ENCODE measurements around the gene DNAAF3. TPM values are rescaled to one million over a fixed set of nuclear protein-coding genes. Genes with fewer than 3 reads are reported as not detected.

The DNAAF3 gene
- total RNA-seq, 1 donor from 2014 or later = 2.4 TPM

DNA sequence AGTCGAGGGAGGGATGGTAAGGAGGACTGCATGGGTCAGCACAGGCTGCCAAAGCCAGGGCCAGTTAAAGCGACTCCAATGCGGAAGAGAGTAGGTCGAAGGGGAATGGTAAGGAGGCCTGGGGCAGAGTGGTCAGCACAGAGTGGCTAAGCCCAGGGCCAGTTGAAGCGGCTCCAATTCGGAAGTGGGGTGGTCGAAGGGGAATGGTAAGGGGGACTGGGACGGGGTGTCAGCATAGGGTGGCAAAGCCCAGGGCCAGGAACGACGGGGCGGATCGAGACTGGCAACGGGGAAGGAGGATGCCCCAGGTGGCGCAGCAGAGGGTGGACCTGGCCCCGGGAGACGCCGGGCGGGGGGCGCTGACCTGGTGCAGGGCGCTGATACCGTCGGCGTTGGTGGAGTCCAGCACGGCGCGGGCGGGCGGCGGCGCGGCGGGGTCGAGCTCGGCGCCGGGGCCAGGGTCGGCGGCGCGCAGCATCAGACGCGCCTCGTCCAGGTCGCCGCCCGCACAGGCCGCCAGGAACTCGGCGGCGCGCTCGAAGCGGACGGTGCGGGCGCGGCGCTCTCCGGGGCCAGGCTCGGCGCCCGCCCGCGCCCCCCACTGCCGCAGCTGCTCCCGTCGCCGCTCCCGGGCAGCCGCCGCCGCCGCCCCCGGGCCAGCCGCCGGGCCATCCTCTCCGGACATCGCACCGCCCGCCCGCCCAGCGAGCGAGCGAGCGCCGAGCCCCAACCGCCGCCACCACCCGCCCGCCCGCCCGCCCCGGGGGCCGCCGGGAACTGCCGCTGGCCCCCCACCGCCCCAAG, 49.4 kb downstream of the DNAAF3 start, which contains the start of gene PPP1R12C:
PPP1R12C (minus strand) TSS at position 779 of the 804 bp plus-strand sequence; CDS start at position 685, 94 bp downstream.
- peaks cover 21% of the 10 kb centered on the region for H3K27me3 Mint-ChIP-seq (ENCODE audit: unreplicated experiment)
- peaks cover 5% of the 10 kb centered on the region for H3K36me3 Mint-ChIP-seq (ENCODE audit: unreplicated experiment)
- peaks cover 14% of the 10 kb centered on the region for H3K4me1 Mint-ChIP-seq (ENCODE audit: low read depth, unreplicated experiment)
- peak; percentile 50 for DNase-seq
- H3K9me3 Mint-ChIP-seq (ENCODE audit: unreplicated experiment) = peaks cover 11% of the 10 kb centered on the region
- peak within 1 kb of the TSS; percentile 98 for H3K4me3 Mint-ChIP-seq (ENCODE audit: unreplicated experiment)
- TF ChIP-seq, protein P1, sequence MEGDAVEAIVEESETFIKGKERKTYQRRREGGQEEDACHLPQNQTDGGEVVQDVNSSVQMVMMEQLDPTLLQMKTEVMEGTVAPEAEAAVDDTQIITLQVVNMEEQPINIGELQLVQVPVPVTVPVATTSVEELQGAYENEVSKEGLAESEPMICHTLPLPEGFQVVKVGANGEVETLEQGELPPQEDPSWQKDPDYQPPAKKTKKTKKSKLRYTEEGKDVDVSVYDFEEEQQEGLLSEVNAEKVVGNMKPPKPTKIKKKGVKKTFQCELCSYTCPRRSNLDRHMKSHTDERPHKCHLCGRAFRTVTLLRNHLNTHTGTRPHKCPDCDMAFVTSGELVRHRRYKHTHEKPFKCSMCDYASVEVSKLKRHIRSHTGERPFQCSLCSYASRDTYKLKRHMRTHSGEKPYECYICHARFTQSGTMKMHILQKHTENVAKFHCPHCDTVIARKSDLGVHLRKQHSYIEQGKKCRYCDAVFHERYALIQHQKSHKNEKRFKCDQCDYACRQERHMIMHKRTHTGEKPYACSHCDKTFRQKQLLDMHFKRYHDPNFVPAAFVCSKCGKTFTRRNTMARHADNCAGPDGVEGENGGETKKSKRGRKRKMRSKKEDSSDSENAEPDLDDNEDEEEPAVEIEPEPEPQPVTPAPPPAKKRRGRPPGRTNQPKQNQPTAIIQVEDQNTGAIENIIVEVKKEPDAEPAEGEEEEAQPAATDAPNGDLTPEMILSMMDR (IDR thresholded peaks at IDR 0.05; ENCODE audit: partially characterized antibody, unreplicated experiment) = no peak
- peak within 1 kb of the TSS; percentile 93 for H3K27ac Mint-ChIP-seq (ENCODE audit: unreplicated experiment)

DNA sequence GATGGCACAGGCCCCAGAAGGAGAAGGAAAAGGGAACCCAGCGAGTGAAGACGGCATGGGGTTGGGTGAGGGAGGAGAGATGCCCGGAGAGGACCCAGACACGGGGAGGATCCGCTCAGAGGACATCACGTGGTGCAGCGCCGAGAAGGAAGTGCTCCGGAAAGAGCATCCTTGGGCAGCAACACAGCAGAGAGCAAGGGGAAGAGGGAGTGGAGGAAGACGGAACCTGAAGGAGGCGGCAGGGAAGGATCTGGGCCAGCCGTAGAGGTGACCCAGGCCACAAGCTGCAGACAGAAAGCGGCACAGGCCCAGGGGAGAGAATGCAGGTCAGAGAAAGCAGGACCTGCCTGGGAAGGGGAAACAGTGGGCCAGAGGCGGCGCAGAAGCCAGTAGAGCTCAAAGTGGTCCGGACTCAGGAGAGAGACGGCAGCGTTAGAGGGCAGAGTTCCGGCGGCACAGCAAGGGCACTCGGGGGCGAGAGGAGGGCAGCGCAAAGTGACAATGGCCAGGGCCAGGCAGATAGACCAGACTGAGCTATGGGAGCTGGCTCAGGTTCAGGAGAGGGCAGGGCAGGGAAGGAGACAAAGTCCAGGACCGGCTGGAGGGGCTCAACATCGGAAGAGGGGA, 50.1 kb downstream of the DNAAF3 start:
- H3K27ac Mint-ChIP-seq (ENCODE audit: unreplicated experiment) = peak overlapping the region; percentile 75

DNA sequence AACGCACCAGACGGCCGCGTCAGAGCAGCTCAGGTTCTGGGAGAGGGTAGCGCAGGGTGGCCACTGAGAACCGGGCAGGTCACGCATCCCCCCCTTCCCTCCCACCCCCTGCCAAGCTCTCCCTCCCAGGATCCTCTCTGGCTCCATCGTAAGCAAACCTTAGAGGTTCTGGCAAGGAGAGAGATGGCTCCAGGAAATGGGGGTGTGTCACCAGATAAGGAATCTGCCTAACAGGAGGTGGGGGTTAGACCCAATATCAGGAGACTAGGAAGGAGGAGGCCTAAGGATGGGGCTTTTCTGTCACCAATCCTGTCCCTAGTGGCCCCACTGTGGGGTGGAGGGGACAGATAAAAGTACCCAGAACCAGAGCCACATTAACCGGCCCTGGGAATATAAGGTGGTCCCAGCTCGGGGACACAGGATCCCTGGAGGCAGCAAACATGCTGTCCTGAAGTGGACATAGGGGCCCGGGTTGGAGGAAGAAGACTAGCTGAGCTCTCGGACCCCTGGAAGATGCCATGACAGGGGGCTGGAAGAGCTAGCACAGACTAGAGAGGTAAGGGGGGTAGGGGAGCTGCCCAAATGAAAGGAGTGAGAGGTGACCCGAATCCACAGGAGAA, 50.9 kb downstream of the DNAAF3 start:
- peaks cover 11% of the 10 kb centered on the region for H3K9me3 Mint-ChIP-seq (ENCODE audit: unreplicated experiment)
- TF ChIP-seq, protein P1 (IDR thresholded peaks at IDR 0.05; ENCODE audit: partially characterized antibody, unreplicated experiment) = no peak
- H3K36me3 Mint-ChIP-seq (ENCODE audit: unreplicated experiment) = peaks cover 11% of the 10 kb centered on the region
- peaks cover 14% of the 10 kb centered on the region for H3K4me1 Mint-ChIP-seq (ENCODE audit: low read depth, unreplicated experiment)
- peaks cover 23% of the 10 kb centered on the region for H3K27me3 Mint-ChIP-seq (ENCODE audit: unreplicated experiment)
- H3K27ac Mint-ChIP-seq (ENCODE audit: unreplicated experiment) = peak overlapping the region; percentile 75
- peak overlapping the region; percentile 97 for H3K4me3 Mint-ChIP-seq (ENCODE audit: unreplicated experiment)
- DNase-seq = no peak

More for the DNA sequence above, 50.1 kb downstream of the DNAAF3 start:
- TF ChIP-seq, protein P1 (IDR thresholded peaks at IDR 0.05; ENCODE audit: partially characterized antibody, unreplicated experiment) = no peak
- H3K9me3 Mint-ChIP-seq (ENCODE audit: unreplicated experiment) = peaks cover 11% of the 10 kb centered on the region
- peaks cover 14% of the 10 kb centered on the region for H3K4me1 Mint-ChIP-seq (ENCODE audit: low read depth, unreplicated experiment)
- peak; percentile 57 for DNase-seq
- H3K27me3 Mint-ChIP-seq (ENCODE audit: unreplicated experiment) = peaks cover 21% of the 10 kb centered on the region
- H3K4me3 Mint-ChIP-seq (ENCODE audit: unreplicated experiment) = peak overlapping the region; percentile 97
- peaks cover 5% of the 10 kb centered on the region for H3K36me3 Mint-ChIP-seq (ENCODE audit: unreplicated experiment)

DNA sequence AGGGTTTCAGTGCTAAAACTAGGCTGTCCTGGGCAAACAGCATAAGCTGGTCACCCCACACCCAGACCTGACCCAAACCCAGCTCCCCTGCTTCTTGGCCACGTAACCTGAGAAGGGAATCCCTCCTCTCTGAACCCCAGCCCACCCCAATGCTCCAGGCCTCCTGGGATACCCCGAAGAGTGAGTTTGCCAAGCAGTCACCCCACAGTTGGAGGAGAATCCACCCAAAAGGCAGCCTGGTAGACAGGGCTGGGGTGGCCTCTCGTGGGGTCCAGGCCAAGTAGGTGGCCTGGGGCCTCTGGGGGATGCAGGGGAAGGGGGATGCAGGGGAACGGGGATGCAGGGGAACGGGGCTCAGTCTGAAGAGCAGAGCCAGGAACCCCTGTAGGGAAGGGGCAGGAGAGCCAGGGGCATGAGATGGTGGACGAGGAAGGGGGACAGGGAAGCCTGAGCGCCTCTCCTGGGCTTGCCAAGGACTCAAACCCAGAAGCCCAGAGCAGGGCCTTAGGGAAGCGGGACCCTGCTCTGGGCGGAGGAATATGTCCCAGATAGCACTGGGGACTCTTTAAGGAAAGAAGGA, 51.8 kb downstream of the DNAAF3 start:
- H3K36me3 Mint-ChIP-seq (ENCODE audit: unreplicated experiment) = peaks cover 11% of the 10 kb centered on the region
- peaks cover 11% of the 10 kb centered on the region for H3K9me3 Mint-ChIP-seq (ENCODE audit: unreplicated experiment)
- H3K27ac Mint-ChIP-seq (ENCODE audit: unreplicated experiment) = peak overlapping the region; percentile 33

More for the DNA sequence above, 51.8 kb downstream of the DNAAF3 start:
- TF ChIP-seq, protein P1 (IDR thresholded peaks at IDR 0.05; ENCODE audit: partially characterized antibody, unreplicated experiment) = no peak
- peaks cover 23% of the 10 kb centered on the region for H3K27me3 Mint-ChIP-seq (ENCODE audit: unreplicated experiment)
- peaks cover 14% of the 10 kb centered on the region for H3K4me1 Mint-ChIP-seq (ENCODE audit: low read depth, unreplicated experiment)
- no peak for DNase-seq
- H3K4me3 Mint-ChIP-seq (ENCODE audit: unreplicated experiment) = peak overlapping the region; percentile 97

All from glutamatergic neuron (in vitro differentiated cells).